Esophagus (tissue), 2 donors: Measurements from ENCODE around the gene AIPL1. TPM values are rescaled to one million over a fixed set of nuclear protein-coding genes. Genes with fewer than 3 reads are reported as not detected.

Experiments
- H3K27ac ChIP-seq, 2 donors: one replicate each; pipeline ENCODE4 v1.5.1; 2013; ENCODE audit warnings: low read depth in 2 of 2, mild to moderate bottlenecking in 2 of 2, inconsistent platforms in 1 of 2, low read length in 1 of 2, moderate library complexity in 1 of 2
- H3K27me3 ChIP-seq, 2 donors: one replicate each; pipeline ENCODE4 v1.6.1; 2013; ENCODE audit warnings: low read length in 2 of 2, control low read depth in 1 of 2, mild to moderate bottlenecking in 1 of 2; ENCODE audit not compliant: insufficient read depth in 2 of 2, control insufficient read depth in 1 of 2
- H3K36me3 ChIP-seq, 2 donors: one replicate each; pipeline ENCODE4 v1.6.1; 2013; ENCODE audit warnings: low read length in 1 of 2; ENCODE audit not compliant: control insufficient read depth in 2 of 2, insufficient read depth in 2 of 2
- H3K4me1 ChIP-seq, 2 donors: one replicate each; pipeline ENCODE4 v1.6.1; 2013; ENCODE audit warnings: low read length in 1 of 2; ENCODE audit not compliant: control insufficient read depth in 2 of 2, insufficient read depth in 2 of 2
- H3K4me3 ChIP-seq, 2 donors: one replicate each; pipeline ENCODE4 v1.5.1; 2013; ENCODE audit warnings: low read length in 2 of 2, mild to moderate bottlenecking in 2 of 2, low read depth in 1 of 2, moderate library complexity in 1 of 2
- H3K9me3 ChIP-seq, 2 donors: one replicate each; pipeline ENCODE4 v1.6.1; 2013; ENCODE audit warnings: mild to moderate bottlenecking in 2 of 2, low read depth in 1 of 2, low read length in 1 of 2, moderate library complexity in 1 of 2; ENCODE audit not compliant: control insufficient read depth in 2 of 2, insufficient read depth in 1 of 2
- WGBS, 2 donors: extraction: QIAGEN DNeasy Blood & Tissue Kit; methylation state at CpG; one replicate each; pipeline ENCODE4 v1.1.7; 2013; 5-methylcytosine and 5-hydroxymethylcytosine counted together
- polyA plus RNA-seq, 2 donors: library from polyadenylated mRNA; stranded (reverse); fragments of 200-250 nt; gene quantifications; one replicate each; pipeline ENCODE4 v1.2.3, GENCODE V29; 2013
- donor health status: healthy with polysubstance abuse.
- donor health status: Bipolar disorder and iron deficiency.

AIPL1 gene
- polyA plus RNA-seq, 2 donors = not detected

DNA sequence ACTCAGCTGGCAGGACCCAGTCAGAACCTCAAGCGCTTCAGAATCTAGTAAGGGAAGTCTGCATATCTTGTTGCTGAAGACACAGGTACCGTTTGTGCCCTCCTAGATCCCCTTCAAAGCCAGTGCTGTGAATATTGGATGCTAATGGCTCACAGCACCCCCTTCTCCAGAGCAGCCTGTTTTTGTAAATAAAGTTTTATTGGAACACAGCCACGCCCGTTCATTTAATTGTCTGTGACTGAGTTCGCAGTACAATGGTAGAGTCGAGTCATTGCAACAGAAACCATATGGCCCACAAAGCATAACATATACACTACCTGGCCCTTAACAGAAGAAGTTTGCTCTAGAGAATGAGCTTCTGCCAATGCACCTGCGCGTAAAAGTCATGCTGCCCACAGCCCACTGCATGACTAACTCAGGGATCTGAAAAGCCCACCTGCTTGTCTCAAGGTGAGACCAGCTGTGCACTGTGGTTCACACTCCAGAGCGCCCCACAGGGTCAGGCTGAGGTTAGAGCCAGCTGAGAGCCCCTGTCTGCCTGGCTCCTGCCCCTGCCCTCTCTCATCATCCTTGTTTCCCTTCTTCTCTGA is 48.8 kb downstream of the AIPL1 start:
- 82 to 83% methylated on average over 9 of the region's 9 CpGs for WGBS, 2 donors
- Histone ChIP-seq H3K4me3 (no peak overlapping the region), H3K27me3 (no peaks in the 10 kb centered on the region), H3K36me3 (no peaks in the 10 kb centered on the region), H3K27ac (no peak overlapping the region), H3K4me1 (no peaks in the 10 kb centered on the region), H3K9me3 (peaks cover 0 to 3% of the 10 kb centered on the region in 2 donors)

DNA sequence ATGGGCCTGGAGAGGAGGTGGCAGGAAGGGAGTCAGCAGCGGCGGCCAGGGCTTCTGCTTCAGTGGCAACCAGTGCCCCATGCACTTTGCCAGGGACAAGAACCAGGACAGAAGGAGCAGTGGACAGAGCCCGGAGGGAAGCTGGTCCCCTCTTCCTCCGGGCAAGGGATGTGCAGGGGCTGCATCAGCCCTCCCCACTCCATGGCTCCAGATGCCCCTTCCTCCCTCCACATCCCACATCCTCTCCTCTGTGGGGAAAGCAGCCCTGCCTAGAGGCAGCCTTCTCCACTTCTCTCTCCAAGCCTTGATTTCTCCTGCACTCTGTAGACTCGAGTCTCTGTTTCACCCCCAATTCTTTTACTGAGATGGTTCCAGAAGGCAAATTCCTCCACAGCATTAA is 50.4 kb downstream of the AIPL1 start:
- peaks cover 2 to 3% of the 10 kb centered on the region in 2 donors for H3K9me3 ChIP-seq
- WGBS, 2 donors = 70 to 85% methylated on average over 2 to 5 of the region's 5 CpGs
- H3K27ac ChIP-seq = no peak overlapping the region
- H3K36me3 ChIP-seq = no peaks in the 10 kb centered on the region
- H3K27me3 ChIP-seq = no peaks in the 10 kb centered on the region
- no peaks in the 10 kb centered on the region for H3K4me1 ChIP-seq
- H3K4me3 ChIP-seq = no peak overlapping the region

DNA sequence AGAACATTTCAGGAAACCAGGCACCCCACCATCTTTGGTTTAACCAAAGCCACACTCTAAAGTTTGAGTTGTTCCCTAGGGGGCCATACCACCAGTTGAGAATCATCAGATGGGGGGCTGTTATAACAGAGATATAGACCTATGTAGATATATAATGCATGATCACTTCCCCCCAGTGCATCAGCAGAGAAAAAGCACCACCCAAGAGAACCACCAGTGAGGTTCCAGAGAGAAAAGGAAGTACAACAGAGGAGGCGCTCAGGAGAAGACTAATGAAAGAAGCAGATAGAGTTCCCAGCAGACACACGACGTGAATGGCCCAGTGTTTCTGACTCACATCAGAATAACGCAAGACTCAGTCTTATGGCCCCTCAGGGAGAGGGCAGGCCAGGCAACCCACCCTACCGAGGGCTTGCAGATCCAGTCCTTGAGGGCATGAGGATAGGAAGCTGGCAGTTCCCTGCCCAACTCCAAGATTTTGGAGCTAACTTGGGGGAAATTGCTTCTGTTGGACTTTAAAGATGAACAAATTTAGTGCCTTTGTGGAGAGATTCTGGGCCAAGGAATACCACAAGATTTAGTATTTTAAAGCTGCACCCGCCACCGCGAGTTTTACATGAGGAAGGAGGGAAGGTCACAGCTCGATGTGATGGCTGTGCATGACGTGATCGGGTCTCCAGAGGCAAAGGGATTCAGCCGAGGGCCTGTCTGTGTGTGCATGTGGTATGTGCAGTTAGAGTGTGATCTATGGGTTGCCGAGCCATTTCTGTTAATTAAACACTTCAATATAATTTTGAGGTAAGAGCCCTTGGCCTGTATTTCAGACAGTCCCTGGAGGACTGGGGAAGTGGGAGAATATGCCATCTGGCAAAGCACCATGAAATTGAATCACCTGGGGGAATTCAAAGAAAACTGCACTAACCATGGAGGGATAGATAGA is 53.1 kb downstream of the AIPL1 start:
- no peak overlapping the region for H3K4me3 ChIP-seq
- peaks cover 0 to 2% of the 10 kb centered on the region in 2 donors for H3K9me3 ChIP-seq
- WGBS, 2 donors = 80 to 87% methylated on average over 13 of the region's 13 CpGs
- no peak overlapping the region for H3K27ac ChIP-seq
- no peaks in the 10 kb centered on the region for H3K27me3 ChIP-seq
- no peaks in the 10 kb centered on the region for H3K36me3 ChIP-seq
- H3K4me1 ChIP-seq = no peaks in the 10 kb centered on the region

DNA sequence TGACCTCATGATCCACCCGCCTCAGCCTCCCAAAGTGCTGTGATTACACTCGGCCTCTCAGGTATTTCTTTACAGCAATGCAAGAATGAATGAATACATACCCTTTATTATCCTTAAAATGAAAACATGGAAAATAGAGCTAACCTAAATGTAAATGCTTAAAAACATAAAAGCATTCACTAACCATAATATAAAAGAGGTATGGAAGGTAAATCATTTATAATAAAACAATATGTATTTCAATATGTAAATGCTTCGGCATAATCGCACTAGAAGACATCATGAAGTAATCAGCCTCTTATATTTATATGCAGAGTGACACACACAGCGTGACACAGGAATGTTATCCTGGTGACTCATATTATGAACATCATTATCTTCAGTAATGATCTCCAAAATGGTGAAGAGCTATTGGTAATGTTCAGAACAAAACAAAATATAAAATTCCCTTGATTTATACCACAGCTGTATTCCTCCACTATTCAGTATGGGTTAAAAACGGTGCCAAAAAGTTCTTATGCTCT is 53.9 kb downstream of the AIPL1 start:
- WGBS, 2 donors = 81 to 87% methylated on average over 6 of the region's 6 CpGs

DNA sequence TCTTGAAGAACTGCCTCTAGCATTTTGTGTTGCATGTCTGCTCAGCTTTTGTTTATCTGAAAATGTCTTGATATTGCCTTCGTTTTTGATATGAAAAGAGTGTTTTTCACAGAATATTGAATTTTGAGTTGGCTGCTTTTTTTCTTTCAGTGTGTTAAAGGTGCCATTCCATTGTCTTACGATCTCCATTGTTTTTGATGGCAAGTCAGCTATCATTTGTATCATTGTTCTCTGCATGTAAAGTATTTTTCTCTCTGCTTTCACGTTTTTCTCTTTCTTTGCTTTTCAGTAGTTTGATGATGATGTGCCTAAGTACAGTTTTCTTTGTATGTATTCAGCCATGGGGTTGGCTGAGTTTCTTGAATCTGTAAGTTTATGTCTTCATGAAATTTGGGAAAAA is 57.0 kb downstream of the AIPL1 start:
- 66 to 67% methylated on average over 3 of the region's 3 CpGs for WGBS, 2 donors
- Histone ChIP-seq H3K4me1 (peaks cover 6 to 10% of the 10 kb centered on the region in 2 donors), H3K27me3 (no peaks in the 10 kb centered on the region)

More for the DNA sequence above, 53.9 kb downstream of the AIPL1 start:
- Histone ChIP-seq H3K27me3 (no peaks in the 10 kb centered on the region), H3K27ac (no peak overlapping the region), H3K36me3 (no peaks in the 10 kb centered on the region), H3K9me3 (peaks cover 0 to 2% of the 10 kb centered on the region in 2 donors), H3K4me1 (no peaks in the 10 kb centered on the region), H3K4me3 (no peak overlapping the region)

DNA sequence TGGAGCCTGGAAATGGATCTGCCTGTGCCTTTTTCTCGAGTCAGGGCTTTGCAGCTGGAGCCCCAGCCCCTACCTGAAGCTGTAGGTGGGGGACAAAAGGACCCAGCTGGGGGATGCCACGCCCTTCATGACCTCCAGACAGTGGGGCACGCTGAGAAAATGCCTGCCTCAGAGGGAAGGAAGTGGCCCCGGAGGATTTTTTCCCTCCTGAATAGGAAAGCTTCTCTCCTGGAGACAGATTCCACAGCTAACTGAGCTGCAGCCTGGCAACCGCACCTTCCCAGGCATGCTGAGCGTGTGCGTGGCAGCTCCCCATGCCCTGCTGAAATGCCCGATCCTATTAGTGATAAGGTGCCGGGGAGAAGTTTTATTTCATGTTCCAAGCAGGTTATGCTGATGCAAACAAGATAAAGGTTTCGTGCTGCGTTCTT is 58.0 kb downstream of the AIPL1 start:
- 40 to 46% methylated on average over 11 of the region's 11 CpGs for WGBS, 2 donors
- Histone ChIP-seq H3K4me3 (no peak overlapping the region), H3K4me1 (peaks cover 6 to 10% of the 10 kb centered on the region in 2 donors), H3K27me3 (no peaks in the 10 kb centered on the region), H3K27ac (no peak overlapping the region), H3K36me3 (no peaks in the 10 kb centered on the region), H3K9me3 (peaks cover 0 to 2% of the 10 kb centered on the region in 2 donors)

More for the DNA sequence above, 57.0 kb downstream of the AIPL1 start:
- Histone ChIP-seq H3K4me3 (no peak overlapping the region), H3K9me3 (peaks cover 0 to 2% of the 10 kb centered on the region in 2 donors), H3K27ac (no peak overlapping the region), H3K36me3 (no peaks in the 10 kb centered on the region)

DNA sequence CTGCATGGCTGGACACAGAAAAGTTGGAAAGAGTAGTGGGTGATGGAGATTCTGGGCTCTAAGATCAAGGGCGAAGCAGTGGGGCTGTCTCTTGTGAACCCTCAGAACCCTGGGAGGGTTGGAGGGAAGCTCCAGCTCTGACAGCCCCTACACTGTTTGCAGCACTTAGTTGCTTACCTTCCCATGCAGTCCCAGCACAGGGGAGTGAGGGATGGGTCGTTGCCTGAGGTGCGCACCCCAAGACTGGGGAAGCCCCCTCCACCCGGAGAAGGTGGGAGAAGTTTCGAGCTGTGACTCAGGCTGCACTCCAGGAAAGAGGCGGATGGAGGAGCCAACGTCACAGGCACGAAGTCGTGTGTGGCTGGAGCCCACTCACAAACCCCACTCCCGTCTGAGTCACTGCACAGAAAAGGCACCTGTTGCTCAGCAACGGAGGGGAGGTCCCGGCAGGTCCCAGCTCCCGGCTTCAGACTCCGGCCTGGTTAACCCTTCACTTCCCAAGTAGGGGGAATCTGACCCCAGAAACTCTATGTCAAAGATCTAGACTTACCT is 60.1 kb downstream of the AIPL1 start:
- 3 to 4% methylated on average over 14 of the region's 14 CpGs for WGBS, 2 donors
- Histone ChIP-seq H3K4me3 (no peak overlapping the region), H3K9me3 (no peaks in the 10 kb centered on the region), H3K4me1 (peaks cover 6 to 10% of the 10 kb centered on the region in 2 donors), H3K36me3 (no peaks in the 10 kb centered on the region), H3K27ac (no peak overlapping the region), H3K27me3 (no peaks in the 10 kb centered on the region)

DNA sequence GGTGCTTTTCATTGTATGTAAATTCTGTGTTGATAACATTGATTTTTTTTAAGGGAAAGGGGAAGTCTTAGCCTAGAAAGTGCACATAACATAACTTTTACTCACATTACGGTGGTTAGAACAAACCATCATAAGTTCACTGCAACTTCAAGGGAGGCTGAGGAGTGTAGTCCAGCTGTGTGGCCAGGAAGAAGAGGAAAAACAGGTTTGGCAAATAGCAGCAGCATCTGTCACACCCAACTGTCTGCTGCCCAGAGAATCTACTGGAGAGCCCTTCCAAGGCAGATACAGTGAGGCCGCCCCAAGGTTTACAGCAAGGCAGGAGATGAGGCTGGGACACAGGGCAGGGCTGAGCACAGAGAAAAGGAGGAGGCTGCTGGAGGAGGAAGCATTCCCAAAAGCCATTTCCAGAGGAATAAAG is 60.6 kb downstream of the AIPL1 start:
- 4% methylated on average over 2 of the region's 2 CpGs for WGBS, 2 donors
- Histone ChIP-seq H3K4me3 (no peak overlapping the region), H3K36me3 (no peaks in the 10 kb centered on the region), H3K27me3 (no peaks in the 10 kb centered on the region), H3K4me1 (peaks cover 6 to 10% of the 10 kb centered on the region in 2 donors), H3K9me3 (no peaks in the 10 kb centered on the region), H3K27ac (no peak overlapping the region)
